C1 segment of cervical spinal cord (tissue), 14 donors: ENCODE measurements around the gene SLC43A3.
"Not testable (repeated sequence)": the region's sequence is repeated elsewhere in the genome, so short reads cannot be mapped to it uniquely, and the experiment has no call there.

Source experiments
- DNase-seq, 14 donors: peaks; one replicate each; lab custom pipeline; 2025; lab: John Stamatoyannopoulos, UW

The SLC43A3 gene

DNA sequence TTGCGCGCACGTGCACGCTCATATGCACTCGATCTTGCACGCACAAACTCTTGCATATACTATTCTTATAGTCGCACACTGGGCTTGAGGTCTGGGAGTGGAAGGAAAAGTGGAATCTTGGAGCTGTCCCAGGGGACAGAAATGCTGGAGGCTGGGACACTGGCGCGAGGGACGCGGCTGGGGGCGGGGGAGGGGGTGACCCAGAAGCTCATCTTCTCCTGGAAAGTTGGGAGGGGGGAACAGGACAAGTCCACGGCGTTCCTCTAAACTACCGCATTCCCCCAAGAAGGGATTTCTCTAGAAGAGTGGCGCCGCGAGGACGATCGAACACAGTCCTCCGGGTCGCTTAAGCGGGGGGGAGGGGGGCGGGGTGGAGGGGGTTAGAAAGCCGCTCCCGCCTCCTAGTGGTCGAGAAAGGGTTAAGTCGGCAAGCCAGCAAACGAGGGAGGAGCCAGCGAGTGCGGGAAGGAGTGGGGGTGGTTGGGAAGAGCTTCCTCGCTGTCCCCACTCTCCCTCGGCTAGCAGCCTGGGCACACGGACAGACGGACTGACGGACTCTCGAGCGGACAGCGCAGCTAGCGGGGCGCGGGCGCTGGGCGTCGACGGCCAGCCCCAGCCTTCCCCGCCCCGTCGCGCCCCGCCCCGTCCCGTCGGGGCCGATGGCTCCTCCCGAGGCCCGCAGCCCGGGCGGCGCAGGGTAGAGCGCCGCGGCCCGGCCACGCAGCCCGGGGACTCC lies 33.3 kb upstream of the SLC43A3 start, which contains the start of gene RTN4RL2:
Gene RTN4RL2 (plus strand): TSS at position 507 of the 736 bp plus-strand sequence. CDS start 338 bp downstream, outside the sequence.
- no peak for DNase-seq

GRCh38 chr11:57459164-57460021 lies 32.5 kb upstream of the SLC43A3 start:
- DNase-seq = no peak

DNA sequence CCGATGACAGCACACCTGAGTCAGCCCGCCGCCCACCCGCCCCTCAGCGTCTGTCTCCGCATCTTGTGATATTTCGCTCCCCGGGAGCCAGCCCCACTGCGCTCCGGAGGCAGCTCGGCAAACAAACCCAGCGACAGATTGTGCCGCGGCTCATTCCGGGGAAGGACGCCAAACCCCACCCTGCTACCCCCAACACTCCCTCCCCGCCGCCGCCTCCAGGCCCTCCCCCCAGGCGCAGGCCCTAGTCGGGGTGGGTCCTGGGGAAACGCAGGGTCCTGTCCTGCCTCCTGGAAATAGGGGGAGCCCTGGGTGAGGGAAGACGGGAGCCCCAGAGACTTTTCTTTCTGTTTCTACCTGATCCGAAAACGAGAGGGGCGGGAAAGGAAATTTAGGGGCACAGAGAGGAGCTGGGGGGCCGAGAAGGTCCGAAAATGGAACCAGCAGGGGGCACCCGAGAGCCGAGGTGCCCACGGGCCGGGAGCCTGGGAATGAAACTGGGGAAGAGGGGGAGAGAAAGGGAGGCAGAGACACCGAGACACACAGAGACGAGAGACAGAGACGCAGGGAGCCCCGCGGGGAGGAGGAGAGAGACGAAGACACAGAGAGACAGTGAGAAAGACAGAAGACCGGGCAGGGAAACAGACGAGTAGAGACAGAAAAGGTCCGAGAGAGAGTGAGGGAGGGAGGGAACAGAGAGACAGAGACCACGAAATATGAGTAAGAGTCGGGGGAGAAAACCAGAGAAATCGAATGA lies 31.7 kb upstream of the SLC43A3 start:
- peak in 4 of 14 donors; percentile 13 to 40 (median 25) for DNase-seq

DNA sequence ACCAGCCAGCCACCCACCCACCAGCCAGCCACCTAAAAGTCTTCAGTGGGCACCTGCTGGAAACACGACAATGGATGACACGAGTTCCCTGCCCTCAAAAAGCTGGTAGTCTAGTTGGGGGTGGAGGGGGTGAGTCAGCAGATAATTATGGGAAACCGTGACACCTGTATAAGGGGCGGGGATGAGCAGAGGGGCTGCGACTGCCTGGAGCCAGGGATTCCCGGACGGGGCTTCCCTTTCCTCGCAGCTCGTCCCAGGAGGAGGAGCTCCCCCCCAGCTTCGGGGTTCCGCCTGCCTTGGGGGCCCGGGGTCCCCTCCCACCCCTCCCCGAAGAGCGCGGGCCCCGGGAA lies 31.1 kb upstream of the SLC43A3 start:
- no peak for DNase-seq

GRCh38 chr11:57457643-57458023 lies 30.7 kb upstream of the SLC43A3 start:
- no peak for DNase-seq

GRCh38 chr11:57456960-57457642 lies 30.2 kb upstream of the SLC43A3 start:
- DNase-seq = peak; percentile 12 to 85 (median 68)

DNA sequence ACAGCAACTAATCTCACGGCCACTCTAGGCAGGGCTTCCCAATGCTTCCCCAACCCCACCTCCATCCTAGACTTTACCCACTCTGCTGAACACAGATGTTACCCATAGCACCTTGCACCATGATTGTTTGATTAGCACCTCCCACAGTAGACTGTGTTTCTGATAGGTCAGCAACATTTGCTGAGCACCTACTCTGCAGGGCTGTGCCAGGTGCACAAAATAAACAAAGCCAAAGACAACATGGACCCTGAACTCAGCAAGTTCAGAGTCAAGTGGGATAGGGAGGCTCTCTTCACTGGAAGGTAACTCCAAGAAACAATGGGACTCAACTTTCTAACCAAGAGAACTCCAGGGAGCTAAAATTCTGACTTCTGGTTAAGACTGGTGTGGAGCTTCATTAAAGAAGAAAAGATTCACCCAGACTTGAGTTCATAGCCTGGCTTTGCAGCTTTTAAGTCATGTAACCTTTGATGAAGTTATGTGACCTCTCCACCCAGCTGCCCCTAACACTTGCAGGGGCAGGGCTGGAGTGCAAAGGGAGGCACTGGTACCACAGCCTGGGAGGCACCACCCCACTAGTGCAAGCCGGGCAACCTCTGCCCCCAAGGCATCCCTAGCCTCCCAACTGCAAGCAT lies 26.7 kb upstream of the SLC43A3 start:
- no peak for DNase-seq

DNA sequence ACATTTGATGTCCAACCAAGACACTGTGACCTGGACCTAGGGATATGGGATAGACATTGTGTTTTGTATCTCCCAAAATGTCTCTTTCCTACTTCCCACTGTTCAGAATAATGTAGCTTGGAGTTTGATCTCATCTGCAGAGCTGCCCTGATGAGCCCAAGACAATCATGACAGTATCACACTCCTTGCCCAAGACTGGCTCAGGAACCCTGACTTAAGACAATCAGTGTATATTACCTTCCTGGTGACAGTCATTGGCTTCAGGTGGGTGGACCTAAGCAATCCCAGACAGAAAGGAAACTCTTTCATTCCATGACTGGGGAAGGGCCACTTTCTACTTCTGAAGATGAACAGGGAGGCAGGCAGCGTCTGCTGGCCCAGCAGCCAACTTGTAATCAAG lies 19.1 kb upstream of the SLC43A3 start:
- DNase-seq = no peak

DNA sequence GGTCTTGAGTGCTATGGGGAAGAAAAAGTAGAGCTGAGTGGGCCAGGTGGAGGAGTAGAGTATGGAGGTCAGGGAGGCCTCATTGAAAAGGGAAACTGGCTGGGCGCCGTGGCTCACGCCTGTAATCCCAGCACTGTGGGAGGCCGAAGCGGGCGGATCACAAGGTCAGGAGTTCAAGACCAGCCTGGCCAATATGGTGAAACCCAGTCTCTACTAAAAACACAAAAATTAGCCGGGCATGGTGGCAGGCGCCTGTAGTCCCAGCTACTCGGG lies 18.1 kb upstream of the SLC43A3 start:
- DNase-seq = not testable (repeated sequence)

DNA sequence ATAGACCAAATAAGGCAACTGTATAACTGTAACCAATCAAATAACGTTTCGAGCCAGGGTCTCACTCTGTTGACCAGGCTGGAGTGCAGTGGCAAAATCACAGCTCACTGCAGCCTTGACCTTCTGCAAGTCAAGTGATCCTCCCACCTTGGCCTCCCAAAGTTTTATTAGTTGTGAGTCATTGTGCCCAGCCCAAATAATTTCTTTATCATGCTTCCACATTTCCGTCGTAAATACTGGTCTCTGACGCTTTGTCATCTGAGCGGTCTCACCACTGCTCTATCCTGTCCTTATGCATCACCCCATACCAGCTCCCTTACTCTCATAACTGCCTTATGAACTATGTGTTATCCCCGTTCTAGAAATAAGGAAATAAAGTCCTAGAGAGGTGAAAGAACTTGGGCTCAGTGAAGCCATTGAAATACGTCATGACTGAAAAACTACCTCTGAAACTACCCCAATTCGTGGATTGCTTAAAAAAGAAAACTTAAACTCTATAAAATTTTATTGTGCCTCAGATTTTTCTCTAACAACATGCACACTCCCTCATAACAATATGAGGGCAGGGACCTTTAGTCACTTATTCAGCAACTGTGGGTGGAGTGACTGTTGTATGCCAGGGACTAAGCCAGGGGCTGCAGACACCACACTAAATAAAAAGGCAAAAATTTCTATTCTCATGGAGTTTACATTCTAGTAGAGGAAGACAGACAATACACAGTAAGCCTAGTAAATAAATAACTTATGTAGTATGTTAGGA lies 17.6 kb upstream of the SLC43A3 start:
- DNase-seq = no peak

GRCh38 chr11:57440744-57441414 lies 14.0 kb upstream of the SLC43A3 start:
- no peak for DNase-seq

- no peak for DNase-seq
These were observed 12.9 kb upstream of the SLC43A3 start for GRCh38 chr11:57439786-57440185.

DNA sequence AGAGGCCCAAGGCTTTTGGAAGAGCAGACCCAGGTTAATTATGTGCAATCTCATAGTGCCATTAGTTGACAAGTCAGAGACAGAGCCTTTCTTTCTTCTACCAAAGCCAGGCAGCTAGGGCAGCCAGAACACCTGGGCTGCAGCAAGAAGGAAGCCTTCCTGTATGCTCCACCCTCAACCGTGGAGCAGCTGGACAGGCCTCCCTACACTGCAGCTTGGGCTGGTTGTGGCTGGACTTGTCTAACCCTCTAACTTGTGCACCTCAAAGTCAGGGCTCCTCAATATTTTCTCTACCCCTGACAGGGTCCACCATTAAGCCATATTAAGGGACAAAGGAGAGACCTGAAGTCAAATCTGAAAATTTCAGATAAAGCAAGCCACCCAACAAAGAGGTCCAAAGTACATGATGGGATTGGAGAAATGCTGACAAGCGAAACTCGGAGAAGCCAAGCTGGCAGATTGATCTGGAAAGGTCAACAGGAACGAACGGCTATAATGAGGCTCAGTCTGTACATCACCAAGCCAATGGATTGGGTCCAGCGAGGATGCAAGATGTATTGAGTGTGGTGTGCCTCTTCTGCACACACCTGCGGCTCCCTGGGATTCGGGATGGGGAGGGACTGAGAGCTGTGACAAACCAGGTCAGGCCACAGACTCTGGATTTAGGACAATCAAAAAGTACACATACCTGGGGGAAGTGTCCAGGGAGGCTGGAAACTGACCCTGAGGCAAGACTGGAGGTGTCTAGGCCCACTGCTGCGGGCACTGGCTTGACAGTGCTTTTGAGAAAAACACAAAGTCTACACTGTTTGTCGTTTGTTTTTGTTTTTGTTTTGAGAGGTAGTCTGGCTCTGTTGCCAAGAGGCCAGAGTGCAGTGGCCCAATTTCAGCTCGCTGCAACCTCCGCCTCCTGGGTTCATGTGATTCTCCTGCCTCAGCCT lies 11.7 kb upstream of the SLC43A3 start:
- DNase-seq = no peak

DNA sequence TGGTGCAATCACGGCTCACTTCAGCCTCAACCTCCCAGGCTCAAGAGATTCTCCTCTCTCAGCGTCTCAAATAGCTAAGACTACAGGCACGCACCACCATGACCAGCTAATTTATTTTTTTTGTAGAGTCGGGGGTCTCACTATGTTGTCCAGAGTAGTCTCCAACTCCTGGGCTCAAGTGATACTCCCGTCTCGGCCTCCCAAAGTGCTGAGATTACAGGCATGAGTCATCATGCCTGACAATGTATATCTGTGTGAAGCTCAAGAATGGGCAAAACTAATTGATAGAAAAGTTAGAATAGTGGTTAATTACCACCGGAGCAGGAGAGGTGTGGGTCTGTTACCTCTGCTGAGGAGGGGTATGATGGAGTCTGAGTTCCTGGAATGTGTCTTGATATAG lies 9.1 kb upstream of the SLC43A3 start:
- DNase-seq = no peak

DNA sequence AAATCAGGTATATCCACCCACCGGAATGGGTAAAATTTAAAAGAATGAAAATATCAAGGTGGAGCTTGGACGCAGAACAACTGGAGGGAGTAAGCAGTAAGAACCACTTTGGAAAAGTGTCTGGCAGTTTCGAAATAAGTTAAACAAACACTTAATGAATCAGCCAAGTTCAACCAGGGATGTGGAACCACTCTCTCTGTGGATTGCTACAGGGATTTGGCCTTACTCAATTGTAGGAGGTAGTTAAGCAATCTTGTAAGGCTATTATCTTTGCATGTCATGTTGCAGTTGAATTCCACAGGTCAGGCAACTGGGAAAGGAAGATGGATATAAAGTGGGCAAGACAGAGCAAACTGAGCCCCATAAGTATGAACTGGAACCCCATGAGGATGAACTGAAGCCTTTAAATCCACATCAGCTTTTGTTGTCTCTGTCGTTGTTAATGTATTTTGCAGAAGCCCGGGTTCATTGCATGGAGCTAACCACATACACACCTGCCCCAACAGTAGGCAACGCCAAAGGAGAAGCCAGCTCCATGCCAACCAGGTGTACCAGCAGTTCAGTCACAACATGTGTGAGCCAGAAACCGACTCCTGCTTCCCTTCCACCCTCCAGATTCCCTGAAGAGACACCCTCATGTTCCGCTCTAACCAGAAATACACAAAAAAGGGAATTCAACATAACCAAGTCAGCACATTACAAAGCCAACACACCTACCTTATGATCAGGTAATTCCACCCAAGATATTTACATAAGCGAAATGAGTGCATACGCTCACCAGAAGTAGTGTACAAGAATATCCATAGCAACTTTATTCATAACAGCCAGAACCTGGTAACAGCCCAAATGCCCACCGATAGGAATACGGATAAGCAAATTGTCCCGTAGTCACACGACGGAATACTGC lies 8.0 kb upstream of the SLC43A3 start:
- no peak for DNase-seq

DNA sequence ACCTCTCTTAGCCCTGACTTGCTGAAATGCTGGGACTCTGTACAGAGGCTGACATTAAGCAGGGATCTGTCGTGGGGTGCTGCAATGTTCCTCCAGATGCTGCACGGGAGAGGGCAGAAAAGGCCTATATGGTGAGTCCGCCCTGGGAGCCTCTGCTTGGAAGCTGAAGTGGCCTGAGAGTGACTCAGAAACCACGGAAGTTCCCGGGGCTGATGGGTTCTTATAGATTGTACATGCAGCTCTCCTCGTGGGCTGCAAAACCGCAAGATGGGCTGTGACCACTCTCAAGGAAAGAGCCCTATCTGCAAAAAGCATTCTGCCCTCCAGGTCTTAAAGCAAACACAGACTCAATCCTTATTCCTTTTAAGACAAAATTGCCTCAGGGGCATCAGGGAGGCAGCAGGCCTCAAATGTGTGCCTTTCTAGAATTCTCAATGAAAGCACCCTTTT lies 5.8 kb upstream of the SLC43A3 start:
- DNase-seq = peak in 1 of 14 donors; percentile 44

DNA sequence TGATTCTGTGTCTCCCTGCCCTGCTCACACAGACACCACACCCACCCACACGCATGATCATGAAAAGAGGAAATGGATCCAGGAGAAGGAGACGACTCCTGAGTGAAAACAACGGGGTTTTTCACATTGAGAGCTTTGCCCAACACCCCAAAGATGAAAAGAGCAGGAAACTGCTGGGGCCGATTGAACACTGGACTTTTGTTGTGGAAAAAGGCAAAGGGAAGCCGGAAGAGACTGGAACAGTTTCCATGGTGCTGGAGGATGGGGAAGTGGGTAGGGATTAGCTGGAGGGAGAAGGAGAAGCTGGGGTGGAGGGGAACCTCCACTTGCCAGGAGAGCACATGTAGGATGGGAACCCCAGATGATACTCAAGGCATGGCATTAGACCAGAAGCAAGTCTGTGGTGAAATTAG lies 5.2 kb upstream of the SLC43A3 start:
- DNase-seq = peak in 6 of 14 donors; percentile 11 to 49 (median 24)

- DNase-seq = no peak
These were observed 4.0 kb upstream of the SLC43A3 start for GRCh38 chr11:57430952-57431351.
